Stimulated activated CD4-positive, alpha-beta T cell treated with anti-CD3 and anti-CD28 coated beads, Interleukin-2, amount 100 ng/mL, for 24 hours (primary cell): Measurements from ENCODE around the gene TNS2.
"Not testable (repeated sequence)": the region's sequence is repeated elsewhere in the genome, so short reads cannot be mapped to it uniquely, and the experiment has no call there.

Source experiments
- DNase-seq, 2 donors: peaks; one replicate each; pipeline ENCODE4 v3.0.0-alpha.2; 2020

The TNS2 gene

GRCh38 chr12:53069621-53070410 lies 20.0 kb downstream of the TNS2 start:
- DNase-seq: no peak

- no peak for DNase-seq
Observed at GRCh38 chr12:53070877-53071492, 21.1 kb downstream of the TNS2 start.

- DNase-seq: no peak
Observed at GRCh38 chr12:53071591-53072551, 22.0 kb downstream of the TNS2 start.

GRCh38 chr12:53073881-53074280 lies 24.0 kb downstream of the TNS2 start:
- no peak for DNase-seq

- no peak for DNase-seq
Observed at GRCh38 chr12:53074283-53074998, 24.6 kb downstream of the TNS2 start.

- DNase-seq: no peak
Observed at GRCh38 chr12:53074999-53075370, 25.1 kb downstream of the TNS2 start.

- no peak for DNase-seq
Observed at GRCh38 chr12:53076461-53076860, 26.6 kb downstream of the TNS2 start.

- no peak for DNase-seq
Observed at GRCh38 chr12:53077030-53077429, 27.2 kb downstream of the TNS2 start.

- peak in 1 of 2 donors; percentile 57 for DNase-seq
Observed at GRCh38 chr12:53078425-53079225, 28.8 kb downstream of the TNS2 start.

GRCh38 chr12:53079226-53080117 lies 29.6 kb downstream of the TNS2 start, which contains the start of gene SPRYD3:
TSS of gene SPRYD3 (minus strand) at chr12:53079390. CDS start at chr12:53079333, 57 bp downstream.
- peak; percentile 96 to 97 for DNase-seq

- no peak for DNase-seq
Observed at GRCh38 chr12:53082637-53083175, 32.8 kb downstream of the TNS2 start.

GRCh38 chr12:53086361-53086760 lies 36.5 kb downstream of the TNS2 start:
- no peak for DNase-seq

GRCh38 chr12:53090105-53090504 lies 40.2 kb downstream of the TNS2 start:
- no peak for DNase-seq

GRCh38 chr12:53090554-53090953 lies 40.7 kb downstream of the TNS2 start:
- no peak for DNase-seq

- no peak for DNase-seq
Observed at GRCh38 chr12:53091756-53092155, 41.9 kb downstream of the TNS2 start.

- no peak for DNase-seq
Observed at GRCh38 chr12:53093777-53094393, 44.0 kb downstream of the TNS2 start.

GRCh38 chr12:53094394-53094787 lies 44.5 kb downstream of the TNS2 start:
- no peak for DNase-seq

- DNase-seq: not testable (repeated sequence)
Observed at GRCh38 chr12:53094796-53095595, 45.1 kb downstream of the TNS2 start.

- DNase-seq: not testable (repeated sequence)
Observed at GRCh38 chr12:53095596-53095895, 45.7 kb downstream of the TNS2 start.
